ENCODE results near the gene NFATC2. TPM values are rescaled to one million over a fixed set of nuclear protein-coding genes. Genes with fewer than 3 reads are reported as not detected.
A peak's percentile ranks its signal among the peaks of the same experiment; 100 is the strongest.

Gene NFATC2
- total and polyA plus RNA-seq, 2 experiments from 2014 or later = 0.52 to 0.59 TPM

- no peak for TF ChIP-seq REST (IDR thresholded peaks at IDR 0.05; ENCODE audit: unreplicated experiment)
- no peak for TF ChIP-seq STAT1 (IDR thresholded peaks at IDR 0.05; ENCODE audit: unreplicated experiment)
- no peak for TF ChIP-seq ZNF331 (CRISPR knock-in tag; IDR thresholded peaks at IDR 0.05; ENCODE audit: low read depth)
- TF ChIP-seq CTCF (conservative IDR thresholded peaks at IDR 0.05; ENCODE audit: low read depth in 2 of 2) = no peak
- TF ChIP-seq JUNB (IDR thresholded peaks at IDR 0.05; ENCODE audit: unreplicated experiment) = no peak
- no peak for TF ChIP-seq NANOG (IDR thresholded peaks at IDR 0.05; ENCODE audit: borderline replicate concordance)
- no peak for TF ChIP-seq POLR2AphosphoS5 (IDR thresholded peaks at IDR 0.05; ENCODE audit: low read depth)
- no peak for TF ChIP-seq EZH2 (IDR thresholded peaks at IDR 0.05; ENCODE audit: low read depth, unreplicated experiment)
Observed at GRCh38 chr20:51570739-51571459, 28.4 kb upstream of the NFATC2 start (continued).

- no peak overlapping the region for H3K4me3 Mint-ChIP-seq
- Histone ChIP-seq H3K79me2 (replicated peaks; ENCODE audit: insufficient read depth) (no peaks in the 10 kb centered on the region), H3K4me2 (no peak overlapping the region), H4K20me1 (replicated peaks; ENCODE audit: insufficient read depth) (no peaks in the 10 kb centered on the region), H3K27me3 (ENCODE audit: insufficient read depth) (0 out of 2 replicates have a peak, but pooled peaks cover under 1% of the 10 kb centered on the region), H3K4me1 (ENCODE audit: insufficient read depth) (no peaks in the 10 kb centered on the region), H3K27ac (ENCODE audit: low read depth) (no peak overlapping the region), H2AFZ (peak overlapping the region; percentile 56; the same call in 1 of the 2 replicates), H3K9me2 (ENCODE audit: insufficient read depth) (no peaks in the 10 kb centered on the region), H3K4me3 (no peak overlapping the region), H3K36me3 (ENCODE audit: insufficient read depth) (no peaks in the 10 kb centered on the region), H3F3A (replicated peaks; ENCODE audit: low read depth) (no peaks in the 10 kb centered on the region)
- ATAC-seq = no peak
- H3K27me3 Mint-ChIP-seq (ENCODE audit: insufficient read depth, low read depth, poor library complexity) = peaks cover 10% of the 10 kb centered on the region
- no peaks in the 10 kb centered on the region; the same call in 2 of the 3 replicates for H3K4me1 Mint-ChIP-seq
- no peak overlapping the region for H3K27ac Mint-ChIP-seq
- H3K36me3 Mint-ChIP-seq (ENCODE audit: low read depth) = no peaks in the 10 kb centered on the region
- DNase-seq (ENCODE audit: low spot score) = no peak
- H3K9me3 Mint-ChIP-seq = peaks cover 6% of the 10 kb centered on the region; the same call in 2 of the 3 replicates
- TF ChIP-seq EZH2 (IDR thresholded peaks at IDR 0.05; ENCODE audit: low read depth, unreplicated experiment) = no peak
- no peak for TF ChIP-seq EZH2phosphoT487 (IDR thresholded peaks at IDR 0.05; ENCODE audit: unreplicated experiment)
- no peak for TF ChIP-seq POLR2AphosphoS5 (IDR thresholded peaks at IDR 0.05; ENCODE audit: low read depth)
- no peak for TF ChIP-seq ZNF331 (CRISPR knock-in tag; IDR thresholded peaks at IDR 0.05; ENCODE audit: low read depth)
- no peak for TF ChIP-seq JUNB (IDR thresholded peaks at IDR 0.05; ENCODE audit: unreplicated experiment)
- no peak for TF ChIP-seq CREB1 (CRISPR knock-in tag; IDR thresholded peaks at IDR 0.05; ENCODE audit: low read depth)
- no peak for TF ChIP-seq NANOG (IDR thresholded peaks at IDR 0.05; ENCODE audit: borderline replicate concordance)
- no peak for TF ChIP-seq ZNF114 (CRISPR knock-in tag; IDR thresholded peaks at IDR 0.05)
- TF ChIP-seq STAT1 (IDR thresholded peaks at IDR 0.05; ENCODE audit: unreplicated experiment) = no peak
- TF ChIP-seq ETS1 (IDR thresholded peaks at IDR 0.05) = no peak
Observed at GRCh38 chr20:51569815-51570738, 27.6 kb upstream of the NFATC2 start.
